Left renal pelvis (tissue), 4 donors: ENCODE results near the gene SLC38A7. TPM values are rescaled to one million over a fixed set of nuclear protein-coding genes. Genes with fewer than 3 reads are reported as not detected.
"Not testable (repeated sequence)": the region's sequence is repeated elsewhere in the genome, so short reads cannot be mapped to it uniquely, and the experiment has no call there.

Source experiments
- DNase-seq, 4 donors: peaks; one replicate each; pipeline ENCODE4 v3.0.0-alpha.2; 2013; ENCODE audit warnings: low read depth in 4 of 4, low spot score in 3 of 4
- polyA plus RNA-seq, 4 donors: library from polyadenylated mRNA; unstranded; fragments of 120-200 nt; gene quantifications; one replicate each; pipeline ENCODE4 v1.2.1, GENCODE V29; 2013; ENCODE audit not compliant: insufficient read length in 4 of 4

SLC38A7 gene
- polyA plus RNA-seq, 4 donors: 11.6 to 20.9 (median 14.4) TPM

GRCh38 chr16:58638148-58639036 is 46.2 kb downstream of the SLC38A7 start:
- DNase-seq: no peak

GRCh38 chr16:58637021-58637420 is 47.5 kb downstream of the SLC38A7 start:
- DNase-seq: not testable (repeated sequence)

GRCh38 chr16:58636466-58636865 is 48.1 kb downstream of the SLC38A7 start:
- no peak for DNase-seq

- DNase-seq: no peak
Measured at GRCh38 chr16:58635502-58635901, 49.1 kb downstream of the SLC38A7 start.

- no peak for DNase-seq
Measured at GRCh38 chr16:58634265-58634802, 50.2 kb downstream of the SLC38A7 start.

- peak; percentile 97 to 99 (median 98) for DNase-seq
Measured at GRCh38 chr16:58629733-58630640, 54.6 kb downstream of the SLC38A7 start, which contains the start of gene CNOT1. CNOT1 (minus strand) TSS chr16:58629826; CDS start chr16:58599337, 30,489 bp downstream.

GRCh38 chr16:58628845-58629732 is 55.5 kb downstream of the SLC38A7 start:
- peak in 2 of 4 donors; percentile 35 for DNase-seq

GRCh38 chr16:58624209-58624608 is 60.4 kb downstream of the SLC38A7 start:
- DNase-seq: no peak

- no peak for DNase-seq
Measured at GRCh38 chr16:58620396-58620795, 64.2 kb downstream of the SLC38A7 start.

GRCh38 chr16:58615280-58615679 is 69.3 kb downstream of the SLC38A7 start:
- DNase-seq: no peak

Other genes with a start within 250 kb of the SLC38A7 start
- 1 to 10 TPM; 5.1 to 9.9 (median 9.5) TPM for gene NDRG4, start 184.6 kb downstream of the SLC38A7 start, polyA plus RNA-seq
- 10 to 100 TPM; 18.6 to 47.2 (median 32.2) TPM for gene SETD6, start 169.3 kb downstream of the SLC38A7 start, polyA plus RNA-seq
- 100 to 1,000 TPM; 124 to 195 (median 174) TPM for gene CNOT1, start 54.9 kb downstream of the SLC38A7 start, polyA plus RNA-seq
- gene GOT2, start 49.5 kb upstream of the SLC38A7 start, polyA plus RNA-seq: 100 to 1,000 TPM in 2 of 4 donors, 10 to 100 TPM in 2; 48.4 to 108 (median 100) TPM